Measurements from ENCODE around the gene MMADHC. TPM values are rescaled to one million over a fixed set of nuclear protein-coding genes. Genes with fewer than 3 reads are reported as not detected.
"Not testable (repeated sequence)": the region's sequence is repeated elsewhere in the genome, so short reads cannot be mapped to it uniquely, and the experiment has no call there.

MMADHC gene
- total RNA-seq, 1 experiment from 2014 or later: 813 TPM

- DNase-seq (ENCODE audit: low spot score): no peak
- in situ Hi-C loops (cut with HindIII; ENCODE audit: low sequenced_read_pairs): no loop called here
These were observed 9.6 kb upstream of the MMADHC start for GRCh38 chr2:149597050-149597667.

- in situ Hi-C loops (cut with HindIII; ENCODE audit: low sequenced_read_pairs): no loop called here
These were observed 8.9 kb upstream of the MMADHC start for GRCh38 chr2:149596471-149596870.

DNA sequence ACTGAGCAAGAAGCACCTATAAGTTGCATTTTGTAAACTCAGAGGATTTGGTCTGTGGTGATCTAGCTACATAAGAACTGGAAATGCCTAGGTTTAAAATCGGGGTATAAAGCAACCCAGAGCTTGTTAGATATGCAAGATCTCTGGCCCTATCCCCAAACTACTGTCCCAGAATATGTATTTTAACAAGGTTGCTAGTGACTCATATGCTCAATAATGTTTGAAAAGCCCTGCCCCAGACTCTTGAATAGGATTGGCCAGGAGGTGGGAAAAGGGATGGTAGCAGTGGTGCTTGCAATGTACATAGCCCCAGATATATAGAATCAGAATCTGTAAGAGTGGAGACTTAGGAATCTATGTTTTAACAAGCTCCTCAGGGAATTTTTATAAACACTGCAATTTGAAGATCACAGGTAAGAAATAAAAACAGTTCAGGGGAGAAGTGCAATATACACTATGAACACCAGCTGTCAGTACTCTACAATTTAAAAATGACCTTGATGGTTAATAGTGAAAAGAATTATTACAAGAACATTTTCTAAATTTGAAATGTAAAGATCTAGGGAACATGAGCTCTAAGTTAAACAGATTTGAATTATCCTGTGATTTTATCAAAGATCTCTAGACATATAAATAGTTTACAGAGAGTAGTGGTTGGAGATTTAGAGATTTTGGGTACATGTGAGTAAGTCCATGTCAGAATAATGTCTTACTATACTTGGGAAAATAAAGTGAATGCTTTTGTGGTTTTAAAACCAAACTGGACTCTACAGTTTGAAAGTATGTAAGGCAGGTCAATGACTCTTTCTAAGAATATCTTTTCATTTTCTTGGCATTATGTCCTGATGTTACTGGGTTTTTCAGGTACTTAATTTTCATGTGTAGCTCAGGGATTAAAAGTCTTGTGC, 7.7 kb upstream of the MMADHC start:
- no peak for DNase-seq (ENCODE audit: low spot score)
- in situ Hi-C loops (cut with HindIII; ENCODE audit: low sequenced_read_pairs): no loop called here

More at GRCh38 chr2:149596471-149596870, 8.9 kb upstream of the MMADHC start:
- DNase-seq (ENCODE audit: low spot score): no peak

DNA sequence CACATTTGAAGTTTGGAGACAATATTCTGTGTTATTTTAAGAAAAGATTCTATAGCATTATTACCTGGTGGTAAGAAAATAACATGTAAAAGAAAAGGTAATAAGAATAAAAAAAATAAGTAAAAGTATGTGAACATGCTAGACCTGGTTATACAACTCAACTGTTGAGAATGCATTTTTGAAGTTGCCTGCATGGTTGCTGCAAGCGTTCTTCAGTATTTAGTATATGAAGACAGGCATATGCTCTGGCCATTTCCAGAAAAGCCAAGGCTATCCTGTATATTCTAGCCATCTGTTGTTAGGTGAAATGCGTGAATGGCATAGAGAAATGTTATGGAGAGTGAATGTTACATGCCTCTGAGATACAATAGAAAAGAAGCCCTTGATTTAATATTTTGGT, 6.8 kb upstream of the MMADHC start:
- DNase-seq (ENCODE audit: low spot score): no peak
- in situ Hi-C loops (cut with HindIII; ENCODE audit: low sequenced_read_pairs): no loop called here

DNA sequence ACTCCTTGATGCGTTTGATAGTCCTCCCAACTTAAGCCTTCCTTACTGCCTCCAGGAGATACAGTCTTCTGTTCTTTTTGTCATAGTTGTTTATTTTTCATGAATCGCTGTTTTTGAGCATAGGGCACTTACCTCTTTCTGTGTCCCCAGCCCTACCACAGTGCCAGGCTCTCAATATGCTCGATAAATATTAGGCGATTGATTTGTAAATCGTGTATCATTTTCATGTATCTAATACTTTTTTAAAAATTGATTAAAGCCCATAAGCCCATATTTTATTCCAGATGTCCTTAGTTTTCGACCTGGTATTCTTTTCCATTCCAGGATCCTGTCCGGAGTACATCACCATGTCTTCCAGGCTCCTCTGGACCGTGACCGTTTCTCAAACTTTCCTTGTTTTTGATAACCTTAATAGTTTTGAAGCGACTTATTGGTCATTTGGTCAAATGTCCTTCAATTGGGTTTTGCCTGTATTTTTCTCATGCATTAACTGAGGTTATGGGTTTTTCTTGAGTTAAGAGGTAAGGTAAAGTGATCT, 444 bp upstream of the MMADHC start:
- no peak for DNase-seq (ENCODE audit: low spot score)
- in situ Hi-C loops (cut with HindIII; ENCODE audit: low sequenced_read_pairs): no loop called here

GRCh38 chr2:149586898-149587219, 716 bp downstream of the MMADHC start:
- DNase-seq (ENCODE audit: low spot score): no peak
- in situ Hi-C loops (cut with HindIII; ENCODE audit: low sequenced_read_pairs): no loop called here

DNA sequence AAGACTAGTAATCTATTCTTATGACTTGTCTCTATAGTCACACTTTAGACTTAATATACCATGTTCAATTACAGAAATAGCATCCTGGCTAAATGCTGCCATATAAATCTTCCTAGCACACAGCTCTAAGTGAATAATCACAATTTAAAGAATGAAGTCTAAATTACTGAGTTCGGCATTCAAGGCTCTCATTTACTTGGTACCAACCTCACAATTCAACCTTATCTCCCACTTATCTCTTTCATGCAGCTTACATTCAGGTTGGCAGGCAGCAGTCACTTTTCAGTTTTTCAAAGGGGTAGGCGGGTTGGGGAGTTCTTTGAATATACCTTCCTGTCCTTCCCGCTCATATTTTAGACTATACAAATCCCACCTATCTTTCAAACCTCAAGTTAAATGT, 1.5 kb downstream of the MMADHC start:
- in situ Hi-C loops (cut with HindIII; ENCODE audit: low sequenced_read_pairs): no loop called here
- no peak for DNase-seq (ENCODE audit: low spot score)

DNA sequence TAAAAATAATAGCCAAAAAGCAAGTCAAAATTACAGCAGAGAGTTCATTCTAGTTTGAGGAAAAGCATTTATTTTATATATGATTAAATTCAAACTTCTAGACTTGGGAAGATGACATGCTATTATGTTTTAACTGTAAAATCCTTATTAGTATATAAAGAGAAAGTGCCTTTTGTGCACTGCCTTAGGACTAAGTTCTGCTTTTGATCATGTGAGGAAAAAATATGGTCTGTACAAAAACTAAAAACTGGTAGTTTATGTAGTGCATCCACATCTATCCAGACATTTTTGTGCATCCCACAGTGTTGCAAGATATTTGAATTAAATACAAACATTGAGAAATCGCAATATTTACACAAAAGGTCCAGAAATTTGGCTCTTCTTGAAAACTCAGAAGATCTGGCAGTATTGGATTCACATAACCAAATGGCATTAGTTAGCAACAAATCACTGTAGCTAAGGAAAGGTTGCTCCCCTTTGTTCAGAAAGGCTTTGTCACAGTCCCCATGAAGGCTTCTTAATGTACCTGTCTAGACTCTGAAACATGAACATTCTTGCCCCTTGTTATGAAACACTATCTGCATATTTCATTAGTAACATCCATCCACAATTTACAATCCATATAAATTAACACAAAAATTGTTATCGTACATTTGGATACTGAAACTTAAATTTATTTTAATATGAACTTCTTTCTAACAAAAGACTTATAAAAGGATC, 2.2 kb downstream of the MMADHC start:
- no peak for DNase-seq (ENCODE audit: low spot score)

DNA sequence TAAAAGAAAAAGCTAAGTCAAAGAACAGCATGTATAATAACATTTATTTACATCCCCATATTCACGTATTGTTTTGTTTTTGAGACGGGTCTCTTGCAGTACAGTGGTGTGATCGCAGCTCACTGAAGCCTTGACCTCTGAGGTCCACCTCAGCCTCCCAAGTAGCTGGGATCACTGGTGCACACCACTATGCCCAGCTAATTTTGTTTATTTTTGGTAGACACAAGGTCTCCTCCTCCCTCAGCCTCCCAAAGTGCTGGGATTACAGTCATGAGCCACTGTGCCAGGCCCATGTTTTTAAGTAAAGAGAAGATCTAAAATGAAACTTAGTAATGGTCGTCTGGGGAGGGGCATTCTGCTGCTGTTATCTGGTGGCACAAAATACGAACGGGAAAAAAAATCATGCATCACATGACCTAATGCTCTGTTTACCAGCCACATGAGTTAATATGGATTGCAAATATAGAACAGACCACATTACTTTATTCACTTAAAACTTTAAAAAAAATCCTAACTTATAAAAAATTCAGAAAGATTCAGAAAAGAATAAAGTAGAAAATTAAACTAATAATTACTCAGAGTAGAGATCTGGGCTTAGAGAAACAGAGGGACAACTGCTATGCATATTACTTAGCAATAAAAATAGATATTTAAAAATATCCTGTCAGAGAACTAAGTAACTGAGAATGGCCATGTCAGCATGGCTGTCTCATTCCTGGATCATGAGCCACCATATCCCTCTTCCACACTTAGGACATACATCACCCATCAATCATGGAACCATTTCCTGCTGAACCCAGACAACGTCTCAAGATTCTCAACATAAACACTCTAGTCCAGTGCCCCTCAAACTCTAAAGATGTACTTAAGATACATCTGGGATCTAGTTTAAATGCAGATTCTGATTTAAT, 7.3 kb downstream of the MMADHC start:
- no peak for DNase-seq (ENCODE audit: low spot score)
- in situ Hi-C loops (cut with HindIII; ENCODE audit: low sequenced_read_pairs): no loop called here

More for the DNA sequence above, 2.2 kb downstream of the MMADHC start:
- in situ Hi-C loops (cut with HindIII; ENCODE audit: low sequenced_read_pairs): no loop called here

GRCh38 chr2:149577269-149577668, 10.3 kb downstream of the MMADHC start:
- DNase-seq (ENCODE audit: low spot score): no peak
- in situ Hi-C loops (cut with HindIII; ENCODE audit: low sequenced_read_pairs): no loop called here

- in situ Hi-C loops (cut with HindIII; ENCODE audit: low sequenced_read_pairs): no loop called here
- DNase-seq (ENCODE audit: low spot score): no peak
These were observed 11.8 kb downstream of the MMADHC start for GRCh38 chr2:149575752-149576151.

GRCh38 chr2:149575277-149575676, 12.3 kb downstream of the MMADHC start:
- in situ Hi-C loops (cut with HindIII; ENCODE audit: low sequenced_read_pairs): no loop called here

GRCh38 chr2:149573760-149574159, 13.8 kb downstream of the MMADHC start:
- in situ Hi-C loops (cut with HindIII; ENCODE audit: low sequenced_read_pairs): no loop called here
- no peak for DNase-seq (ENCODE audit: low spot score)

More at GRCh38 chr2:149575277-149575676, 12.3 kb downstream of the MMADHC start:
- no peak for DNase-seq (ENCODE audit: low spot score)

DNA sequence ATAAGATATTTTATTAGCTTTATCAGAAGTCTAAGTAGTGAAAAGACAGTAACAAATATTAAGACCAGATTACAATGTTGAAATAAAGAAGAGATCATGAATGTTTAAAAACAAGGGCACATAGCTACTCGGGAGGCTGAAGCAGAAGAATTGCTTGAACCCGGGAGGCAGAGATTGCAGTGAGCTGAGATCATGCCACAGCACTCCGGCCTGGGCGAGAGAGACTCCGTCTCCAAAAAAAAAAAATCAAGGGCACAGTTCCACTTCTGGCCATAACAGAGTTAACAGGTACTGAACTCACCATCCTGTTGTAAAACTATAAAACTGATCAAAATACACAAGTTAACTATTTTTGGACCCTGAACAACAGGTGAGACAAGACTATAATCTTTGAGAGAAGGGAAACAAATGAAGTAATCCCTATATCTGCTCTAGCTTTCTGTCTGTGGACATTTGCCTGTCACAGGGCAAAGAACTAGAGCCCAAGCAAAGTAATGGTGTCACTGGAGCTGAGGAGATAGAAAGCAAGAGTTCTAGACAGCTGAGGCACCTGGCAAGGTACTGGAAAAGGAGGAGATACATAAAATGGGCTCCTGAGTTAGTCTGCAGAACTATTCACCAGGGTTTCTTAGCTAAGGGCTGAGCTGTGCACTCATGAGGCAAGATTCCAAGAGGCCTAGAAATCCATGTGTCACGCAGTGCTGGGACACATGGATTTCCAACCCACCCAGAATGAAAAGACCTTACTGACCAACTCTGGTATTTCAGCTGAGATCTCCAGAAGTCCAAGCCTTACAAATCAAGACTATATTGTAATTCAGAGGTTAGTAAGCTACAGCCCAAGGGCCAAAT, 15.2 kb downstream of the MMADHC start:
- DNase-seq (ENCODE audit: low spot score): peak; percentile 54
- in situ Hi-C loops (cut with HindIII; ENCODE audit: low sequenced_read_pairs): no loop called here

- in situ Hi-C loops (cut with HindIII; ENCODE audit: low sequenced_read_pairs): loop anchor here (10.0 kb wide), 1 partner anchor 543 kb away; no protein-coding TSS in a partner anchor
- no peak for DNase-seq (ENCODE audit: low spot score)
These were observed 19.4 kb downstream of the MMADHC start for GRCh38 chr2:149568138-149568537.

GRCh38 chr2:149566652-149567051, 20.9 kb downstream of the MMADHC start:
- in situ Hi-C loops (cut with HindIII; ENCODE audit: low sequenced_read_pairs): loop anchor here (10.0 kb wide), 1 partner anchor 542 kb away; no protein-coding TSS in a partner anchor
- no peak for DNase-seq (ENCODE audit: low spot score)

DNA sequence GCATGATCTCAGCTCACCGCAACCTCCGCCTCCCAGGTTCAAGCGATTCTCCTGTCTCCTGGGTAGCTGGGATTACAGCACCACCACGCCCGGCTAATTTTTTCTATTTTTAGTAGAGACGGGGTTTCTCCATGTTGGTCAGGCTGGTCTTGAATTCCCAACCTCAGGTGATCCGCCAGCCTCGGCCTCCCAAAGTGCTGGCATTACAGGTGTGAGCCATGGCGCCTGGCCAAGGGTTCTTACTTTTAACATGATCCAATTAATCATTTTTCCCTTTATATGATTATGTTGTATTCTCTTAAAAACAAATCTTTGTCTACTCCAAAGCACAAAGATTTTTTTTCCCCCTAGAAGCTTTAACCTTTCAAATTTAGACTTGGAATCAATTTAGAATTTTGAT, 21.9 kb downstream of the MMADHC start:
- in situ Hi-C loops (cut with HindIII; ENCODE audit: low sequenced_read_pairs): loop anchor here (10.0 kb wide), 1 partner anchor 541 kb away; no protein-coding TSS in a partner anchor
- DNase-seq (ENCODE audit: low spot score): not testable (repeated sequence)

DNA sequence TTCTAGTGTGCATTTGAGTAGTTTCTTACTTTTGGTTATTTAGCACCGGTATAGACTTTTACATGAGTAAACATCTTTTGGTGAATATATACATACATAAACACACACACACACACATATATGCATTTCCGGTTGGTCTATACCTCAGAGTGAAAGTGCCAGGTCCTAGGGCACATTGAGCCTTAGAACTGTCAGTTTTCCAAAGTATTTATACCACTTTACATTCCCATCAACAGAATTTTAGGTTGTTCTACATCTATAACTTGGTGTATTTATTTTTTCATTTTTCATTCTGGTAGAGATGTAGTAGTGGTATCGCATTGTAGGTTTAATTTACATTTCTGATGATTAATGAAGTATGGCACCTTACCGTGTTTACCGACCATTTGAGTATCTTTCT, 22.6 kb downstream of the MMADHC start:
- in situ Hi-C loops (cut with HindIII; ENCODE audit: low sequenced_read_pairs): loop anchor here (10.0 kb wide), 1 partner anchor 540 kb away; no protein-coding TSS in a partner anchor
- DNase-seq (ENCODE audit: low spot score): no peak

Measured in G401 (cell line).